C1 segment of cervical spinal cord (tissue), 14 donors: ENCODE results near the gene MCAM.
A peak's percentile ranks its signal among the peaks of the same experiment; 100 is the strongest.

ENCODE experiments used
- DNase-seq, 14 donors: peaks; one replicate each; lab custom pipeline; 2025; lab: John Stamatoyannopoulos, UW

The MCAM gene, protein sequence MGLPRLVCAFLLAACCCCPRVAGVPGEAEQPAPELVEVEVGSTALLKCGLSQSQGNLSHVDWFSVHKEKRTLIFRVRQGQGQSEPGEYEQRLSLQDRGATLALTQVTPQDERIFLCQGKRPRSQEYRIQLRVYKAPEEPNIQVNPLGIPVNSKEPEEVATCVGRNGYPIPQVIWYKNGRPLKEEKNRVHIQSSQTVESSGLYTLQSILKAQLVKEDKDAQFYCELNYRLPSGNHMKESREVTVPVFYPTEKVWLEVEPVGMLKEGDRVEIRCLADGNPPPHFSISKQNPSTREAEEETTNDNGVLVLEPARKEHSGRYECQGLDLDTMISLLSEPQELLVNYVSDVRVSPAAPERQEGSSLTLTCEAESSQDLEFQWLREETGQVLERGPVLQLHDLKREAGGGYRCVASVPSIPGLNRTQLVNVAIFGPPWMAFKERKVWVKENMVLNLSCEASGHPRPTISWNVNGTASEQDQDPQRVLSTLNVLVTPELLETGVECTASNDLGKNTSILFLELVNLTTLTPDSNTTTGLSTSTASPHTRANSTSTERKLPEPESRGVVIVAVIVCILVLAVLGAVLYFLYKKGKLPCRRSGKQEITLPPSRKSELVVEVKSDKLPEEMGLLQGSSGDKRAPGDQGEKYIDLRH

DNA sequence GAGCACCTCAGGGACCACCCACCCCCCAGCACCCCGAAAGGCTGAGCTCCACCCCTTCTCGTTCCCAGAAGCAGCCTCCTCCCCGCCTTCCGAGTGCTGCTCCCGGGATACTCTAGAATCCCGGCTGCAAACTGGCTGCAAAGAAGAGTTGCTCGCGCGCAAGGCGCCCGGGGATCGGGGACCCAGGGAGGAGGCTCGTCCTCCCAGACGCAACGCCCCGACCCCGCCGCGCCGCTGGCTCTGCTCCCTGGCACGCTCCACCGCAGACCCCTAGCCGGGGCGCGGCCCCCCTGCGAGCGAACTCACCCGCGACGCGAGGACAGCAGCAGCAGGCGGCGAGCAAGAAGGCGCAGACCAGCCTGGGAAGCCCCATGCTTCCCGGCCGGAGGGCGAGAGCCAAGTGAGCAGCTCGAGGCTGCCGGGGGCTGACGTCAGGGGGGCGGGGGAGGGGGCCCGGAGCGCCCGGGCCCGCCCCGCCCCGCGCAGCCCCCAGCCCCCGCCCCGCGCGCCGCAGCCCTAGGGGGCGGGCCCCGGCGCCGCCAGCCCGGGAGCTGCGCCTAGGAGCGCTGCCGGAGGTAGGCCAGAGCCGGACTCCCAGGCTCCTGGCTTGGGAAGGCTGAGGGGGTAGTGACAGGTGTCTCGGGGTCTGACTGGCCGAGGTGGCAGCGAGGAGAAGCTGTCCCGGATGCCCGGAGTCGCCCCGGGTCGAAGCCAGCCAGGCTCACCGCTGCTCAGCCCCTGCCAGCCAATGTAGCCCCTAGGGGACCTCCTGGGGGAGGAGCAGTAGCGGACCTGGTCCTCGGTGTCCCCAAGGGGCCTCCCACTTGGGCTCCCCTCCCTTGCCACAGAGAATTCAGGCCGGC lies at the start of gene MCAM:
MCAM (minus strand) TSS at position 402 of the 863 bp plus-strand sequence; CDS start at position 373, 29 bp downstream.
- peak in 6 of 14 donors; percentile 31 to 70 (median 50) for DNase-seq

DNA sequence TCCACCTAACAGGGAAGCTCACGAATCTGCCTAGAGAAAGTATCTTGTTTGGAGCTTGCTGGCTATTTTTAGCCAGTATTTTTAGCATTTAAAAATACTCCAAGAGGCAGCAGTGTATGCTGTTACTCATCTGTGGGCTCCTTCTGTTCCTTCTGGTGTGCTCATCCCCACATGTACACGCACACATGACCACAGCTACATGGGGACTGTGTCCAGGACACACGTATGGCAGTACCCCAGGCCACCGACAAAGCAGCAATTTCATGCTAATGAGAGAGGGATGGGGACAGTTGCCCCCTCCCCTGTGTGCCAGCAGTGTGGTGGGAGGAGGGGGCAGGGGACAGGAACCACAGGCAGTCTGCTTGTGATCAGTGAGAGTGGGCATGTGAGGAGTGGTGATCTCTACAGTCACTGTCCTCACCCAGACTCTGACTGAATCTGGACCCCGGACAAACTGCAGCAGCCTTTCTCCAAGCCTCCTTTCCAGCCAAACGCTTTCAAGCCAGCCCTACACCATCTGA lies 48.2 kb upstream of the MCAM start:
- DNase-seq: no peak

DNA sequence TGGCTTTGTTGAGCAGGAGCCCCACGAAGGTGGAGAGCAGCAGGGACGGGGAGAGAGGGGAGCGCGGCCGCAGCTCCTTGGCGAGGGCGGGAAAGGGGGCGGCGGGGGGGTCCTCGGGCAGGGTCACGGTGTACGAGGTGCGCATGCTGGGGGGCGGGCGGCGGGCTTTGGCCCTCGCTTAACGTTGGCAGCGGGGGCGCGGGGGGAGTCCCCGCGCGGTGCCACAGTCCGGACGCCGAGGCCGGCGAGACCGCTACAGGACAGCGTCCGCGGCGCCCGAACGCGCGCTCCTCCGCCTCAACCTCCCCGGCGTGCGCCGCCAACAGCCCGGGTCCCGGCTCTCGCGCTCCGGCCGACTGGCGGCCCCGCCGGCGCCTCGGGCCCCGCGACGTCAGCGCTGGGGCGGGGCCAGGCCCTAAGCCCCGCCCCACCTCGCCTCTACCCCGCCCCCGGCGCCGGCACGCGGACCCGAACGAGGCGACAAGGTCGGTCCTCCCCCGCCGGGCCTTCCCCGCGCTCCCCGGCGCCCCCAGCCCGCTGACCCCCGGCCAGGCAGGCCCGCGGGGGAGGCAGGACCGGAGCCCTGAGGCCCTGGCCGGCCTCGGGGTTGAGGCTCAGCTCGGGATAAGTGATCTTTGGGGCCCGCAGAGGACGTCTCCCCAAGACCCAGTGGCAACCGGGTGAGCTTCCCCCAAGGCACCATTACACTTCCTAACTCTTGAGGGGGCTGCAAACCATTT lies 47.1 kb upstream of the MCAM start:
- peak in 9 of 14 donors; percentile 25 to 71 (median 54) for DNase-seq

DNA sequence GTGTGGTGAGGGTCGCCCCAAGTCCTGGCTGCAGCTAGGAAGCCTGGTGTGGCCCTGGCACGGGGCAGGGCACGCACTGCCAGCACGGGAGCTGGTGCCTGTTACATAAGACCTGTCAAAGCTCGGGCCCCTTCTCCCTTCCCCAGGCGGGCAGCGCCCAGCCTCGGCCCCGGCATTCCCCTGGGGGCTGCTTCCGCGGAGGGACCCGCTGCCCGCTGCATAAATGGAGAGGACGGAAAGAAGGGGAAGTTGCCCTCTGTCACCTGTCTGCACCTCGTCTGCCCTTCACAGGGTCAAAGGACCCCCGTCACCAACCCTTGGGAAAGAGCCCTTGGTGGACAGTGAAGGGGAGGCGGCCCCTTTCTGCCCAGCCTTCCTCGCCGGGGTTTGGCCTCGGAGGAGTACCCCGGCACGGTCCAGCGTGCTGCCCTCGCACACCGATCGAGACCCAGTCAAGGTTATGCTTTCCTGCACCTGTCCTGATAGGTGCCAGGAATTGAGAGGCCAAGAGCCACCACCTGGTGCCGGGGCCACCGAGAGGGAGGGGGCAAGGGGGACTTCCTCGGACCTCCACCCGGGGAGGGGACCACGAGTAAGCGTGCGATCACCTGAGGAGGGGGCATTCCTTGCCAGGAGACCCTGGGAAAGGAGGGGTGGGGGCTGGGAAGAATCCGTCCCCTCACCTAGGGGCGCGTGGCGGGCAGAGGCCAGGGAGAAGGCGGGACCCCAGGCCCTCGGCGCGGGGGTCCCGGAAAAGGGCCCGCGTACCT lies 46.3 kb upstream of the MCAM start:
- peak in 4 of 14 donors; percentile 34 to 88 (median 48) for DNase-seq

DNA sequence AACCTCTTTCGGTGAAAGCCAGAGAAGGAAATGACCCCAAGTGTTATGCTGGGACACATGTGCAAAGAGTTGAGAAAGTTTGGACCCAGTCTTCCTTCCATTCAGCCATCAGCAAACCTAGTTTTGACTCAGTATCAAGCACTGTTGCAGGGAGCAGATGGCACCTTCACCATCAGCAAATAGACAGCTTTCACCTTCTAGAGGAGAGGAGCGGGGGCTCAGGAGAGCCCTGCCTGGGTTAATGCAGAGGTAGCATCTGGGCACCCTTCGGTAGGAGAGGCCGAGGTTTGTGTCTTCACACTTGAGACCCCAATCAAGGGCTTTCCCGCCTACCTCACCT lies 45.8 kb upstream of the MCAM start:
- DNase-seq: peak in 1 of 14 donors; percentile 88

DNA sequence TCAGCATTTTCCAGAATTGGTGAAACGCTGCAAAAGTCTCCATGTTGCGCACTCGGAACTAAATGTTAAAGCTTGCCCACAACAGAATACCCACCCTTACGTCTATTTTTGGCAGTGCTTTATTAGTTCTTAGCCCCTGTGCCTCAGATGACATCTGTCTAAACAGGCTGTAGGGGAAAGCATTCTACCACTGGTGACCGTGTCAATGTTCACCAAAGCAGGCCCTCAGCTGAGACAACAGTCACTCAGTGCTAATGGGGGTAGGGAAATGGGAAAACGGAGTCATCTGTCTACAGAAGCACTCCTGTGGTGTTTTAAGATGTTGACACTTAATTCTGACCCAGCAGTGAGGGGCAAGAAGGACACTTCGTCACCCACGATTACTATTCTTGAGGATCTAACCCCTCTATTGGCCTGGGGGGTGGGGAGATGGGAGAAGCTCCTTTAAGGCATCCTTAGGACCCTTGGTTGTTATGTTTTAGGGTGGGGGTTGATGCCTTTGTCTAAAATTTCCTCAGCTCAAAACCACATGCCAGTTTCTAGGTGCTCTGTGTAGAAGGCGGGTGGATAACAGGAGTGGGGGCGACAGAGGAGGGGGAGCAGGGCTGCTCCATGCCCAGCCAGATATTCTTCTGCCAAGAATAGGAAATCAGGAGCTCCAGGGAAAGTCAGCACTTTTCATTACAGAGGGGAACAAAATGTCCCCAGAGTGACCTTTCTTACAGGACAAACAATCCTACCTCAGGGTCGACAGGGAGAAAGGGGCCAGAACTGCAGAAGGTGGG lies 45.2 kb upstream of the MCAM start:
- DNase-seq: peak in 1 of 14 donors; percentile 58

DNA sequence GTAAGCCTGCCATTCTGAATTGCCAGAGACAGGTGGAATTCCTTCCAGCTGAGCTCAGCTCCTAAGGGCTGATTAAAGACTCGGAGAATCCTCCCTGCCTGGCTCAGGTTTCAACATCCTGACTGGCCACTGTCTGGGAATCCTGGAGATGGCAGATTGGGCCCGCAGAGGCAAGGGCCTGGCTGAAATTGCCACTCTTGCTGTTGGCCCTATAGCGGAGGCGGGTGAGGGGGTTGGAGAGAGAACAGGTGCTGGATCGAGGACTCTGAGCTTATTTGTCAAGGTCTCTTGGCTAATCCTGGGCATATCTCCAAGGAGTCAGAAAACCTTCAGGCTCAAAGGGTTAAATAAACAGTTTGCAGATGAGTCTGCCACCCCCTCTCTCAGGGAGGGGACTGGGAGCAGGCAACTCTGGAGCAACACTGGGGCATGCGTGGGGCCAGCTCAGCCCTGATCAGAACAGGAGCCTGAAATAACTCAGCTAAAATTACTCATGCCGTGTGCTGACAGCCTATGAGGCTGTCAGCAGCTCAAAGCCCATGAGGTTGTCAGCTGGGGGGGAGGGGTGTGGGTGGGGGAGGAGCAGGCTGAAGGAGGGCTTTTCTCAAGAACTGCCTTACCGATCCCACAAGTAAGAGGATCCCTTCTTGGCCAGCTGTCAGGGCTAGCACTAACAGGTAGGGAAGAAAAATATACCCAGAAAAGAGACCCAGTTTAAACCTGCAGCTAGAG lies 44.3 kb upstream of the MCAM start:
- peak in 6 of 14 donors; percentile 28 to 82 (median 50) for DNase-seq

DNA sequence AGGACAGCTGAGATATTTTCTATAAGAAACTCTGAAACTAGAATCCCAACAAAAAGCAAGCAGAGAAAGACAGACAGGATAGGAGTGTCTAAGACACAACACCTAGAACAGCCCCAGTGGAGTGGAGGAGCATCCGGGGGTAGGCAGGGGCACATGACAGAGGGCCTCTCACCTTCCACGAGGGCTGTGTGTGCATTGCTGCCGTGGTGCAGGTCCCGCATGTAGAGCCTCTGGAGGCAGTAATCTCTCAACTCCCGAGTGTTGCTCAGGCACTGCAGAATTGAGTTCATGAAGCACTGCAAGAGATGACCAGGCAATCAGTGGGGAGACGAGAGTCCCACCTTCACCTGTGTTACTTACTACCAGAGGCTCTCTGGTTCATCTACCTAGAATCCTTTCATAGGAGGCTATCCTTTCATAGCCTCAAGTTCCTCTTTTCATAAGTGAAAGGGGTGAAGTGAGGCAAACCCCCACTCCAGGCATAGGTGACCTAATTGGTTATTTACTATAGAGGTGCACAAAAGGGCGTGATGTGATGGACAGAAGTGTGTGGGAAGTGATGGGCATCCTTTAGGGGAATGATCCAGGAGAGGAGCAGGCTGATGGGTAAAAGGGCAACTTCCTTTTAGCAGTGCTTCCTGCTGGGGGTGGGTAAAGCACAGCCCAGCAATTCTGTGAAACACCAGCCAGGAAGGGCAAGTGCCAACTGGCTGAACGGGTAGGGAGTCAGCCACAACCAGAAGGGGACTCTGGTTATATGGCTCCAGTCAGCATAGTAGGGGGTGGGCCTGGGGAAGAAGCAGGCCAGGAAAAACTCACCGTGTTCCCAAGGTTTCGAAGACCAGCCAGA lies 42.7 kb upstream of the MCAM start:
- peak in 1 of 14 donors; percentile 24 for DNase-seq

DNA sequence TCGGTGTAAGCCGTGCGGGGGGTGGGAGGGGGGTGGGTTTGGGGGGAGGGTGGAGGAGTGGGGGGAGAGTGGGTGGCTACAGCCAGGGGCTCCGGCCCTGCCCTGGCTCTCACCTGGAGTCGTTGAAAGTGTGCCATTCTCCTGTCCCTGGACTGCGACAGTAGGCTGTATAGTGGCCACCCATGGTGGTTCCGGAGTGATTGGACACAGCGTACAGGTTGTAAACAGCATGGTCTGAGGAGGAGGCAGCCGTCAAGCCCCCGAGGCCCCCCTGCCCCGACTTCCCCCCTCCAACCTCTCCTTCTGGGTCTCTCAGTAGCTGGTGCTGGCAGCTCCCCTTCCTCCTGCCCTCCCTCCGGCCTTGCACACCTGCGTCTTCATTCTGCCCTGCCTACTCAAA lies 40.1 kb upstream of the MCAM start:
- no peak for DNase-seq

DNA sequence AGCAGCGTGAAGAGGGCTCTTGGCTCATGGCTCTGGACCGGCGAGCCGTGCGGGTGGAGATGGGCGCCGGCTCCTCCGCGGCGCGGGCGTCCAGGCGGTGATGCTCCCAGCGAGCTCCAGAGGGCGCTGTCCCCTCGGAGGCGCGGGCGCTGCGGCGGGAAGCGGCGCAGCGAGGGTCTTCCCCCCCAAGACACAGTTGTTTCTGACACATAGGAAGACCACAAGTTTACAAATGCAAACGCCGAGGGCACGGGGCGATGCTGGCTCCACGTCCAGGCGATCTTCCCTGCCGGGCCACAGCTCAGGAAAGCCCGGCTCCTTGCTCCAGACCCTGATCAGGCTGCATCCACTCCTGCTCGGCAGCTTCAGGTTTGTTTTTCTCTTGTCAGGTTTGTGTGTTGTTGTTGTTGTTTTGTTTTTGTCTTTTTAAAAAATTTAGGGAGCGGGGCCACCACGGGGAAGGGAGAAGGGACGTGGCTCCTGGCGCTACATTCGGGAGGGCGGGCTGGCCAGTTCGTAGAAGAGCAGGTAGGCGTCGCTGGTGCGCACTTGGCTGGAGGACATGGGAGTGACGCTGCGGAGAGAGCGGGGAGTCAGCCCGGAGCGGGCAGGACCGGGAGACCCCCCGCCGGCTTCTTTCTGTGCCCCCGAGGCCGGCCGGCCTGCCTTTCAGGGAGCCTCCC lies 39.6 kb upstream of the MCAM start:
- peak in 11 of 14 donors; percentile 33 to 74 (median 56) for DNase-seq

DNA sequence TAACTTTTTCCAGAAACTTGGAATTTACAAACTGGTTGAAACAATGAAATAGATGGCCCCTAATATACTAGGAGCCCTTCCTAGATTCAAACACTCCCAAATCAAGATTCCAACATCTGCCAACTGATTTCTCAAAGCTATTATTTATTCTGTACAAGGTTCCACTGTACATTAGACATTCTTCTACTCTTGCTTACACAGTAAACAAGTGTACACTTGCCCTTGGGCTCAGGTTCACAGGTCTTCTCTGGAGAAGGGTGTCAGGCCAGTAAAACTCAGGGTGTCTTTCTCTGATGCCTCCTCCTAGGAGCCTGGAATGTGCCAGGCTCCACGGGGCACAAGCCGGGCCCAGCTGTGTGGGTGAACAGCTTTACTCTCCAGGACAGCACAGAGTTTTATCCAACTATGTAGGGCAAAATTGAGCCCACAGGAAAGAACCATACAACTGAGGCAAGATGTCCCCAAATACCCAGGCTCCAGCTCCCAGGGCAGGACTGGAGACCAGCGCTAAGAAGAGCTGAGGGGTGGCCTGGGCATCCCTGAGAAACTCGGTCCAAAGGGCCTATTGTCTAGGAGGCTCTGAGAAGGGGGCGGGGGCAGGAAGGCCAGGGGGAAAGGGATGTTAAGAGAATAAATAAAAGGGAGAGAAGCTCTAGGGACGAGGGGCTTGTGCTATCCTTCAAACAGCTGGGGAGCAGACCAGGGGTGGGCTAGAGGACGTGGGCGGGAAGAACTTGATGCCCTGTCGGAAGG lies 38.3 kb upstream of the MCAM start:
- no peak for DNase-seq

DNA sequence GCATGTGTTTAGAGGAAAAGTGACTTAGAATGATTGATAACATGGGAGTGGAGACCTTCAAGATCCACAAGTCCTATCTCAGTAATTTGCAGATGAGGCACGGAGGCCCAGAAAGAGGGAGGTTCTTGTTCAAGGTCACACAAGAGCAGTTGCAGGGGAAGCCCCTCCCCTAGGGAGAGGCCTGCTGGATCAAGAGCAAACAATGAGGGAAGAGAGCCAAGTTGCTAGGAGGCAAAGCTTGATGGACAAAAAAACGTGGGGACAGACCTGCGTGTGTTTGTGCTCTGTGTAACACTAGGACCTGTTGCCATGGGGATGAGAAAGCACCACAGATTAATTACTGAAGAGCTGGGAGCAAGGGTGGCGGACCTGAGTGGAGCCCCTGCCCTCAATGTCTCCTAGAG lies 35.9 kb upstream of the MCAM start:
- peak in 1 of 14 donors; percentile 33 for DNase-seq

DNA sequence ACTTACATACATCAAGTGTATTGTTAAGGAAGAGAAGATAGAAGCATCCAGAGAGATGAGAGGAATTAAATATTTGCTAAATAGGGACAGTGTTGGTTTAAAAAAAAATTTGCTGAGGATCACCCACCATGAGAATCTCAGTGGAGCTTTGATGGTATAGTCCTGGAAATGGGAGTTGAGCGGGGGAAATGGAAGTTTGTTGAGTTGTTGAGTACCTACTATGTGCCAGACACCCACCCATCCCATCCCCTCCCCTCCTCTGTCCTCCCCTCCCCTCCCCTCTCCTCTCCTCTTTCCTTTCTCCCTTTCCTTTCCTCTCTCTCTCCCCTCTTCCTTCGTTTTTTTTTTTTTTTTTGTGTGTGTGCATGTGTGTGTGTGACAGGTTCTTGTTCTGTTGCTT lies 34.3 kb upstream of the MCAM start:
- no peak for DNase-seq

DNA sequence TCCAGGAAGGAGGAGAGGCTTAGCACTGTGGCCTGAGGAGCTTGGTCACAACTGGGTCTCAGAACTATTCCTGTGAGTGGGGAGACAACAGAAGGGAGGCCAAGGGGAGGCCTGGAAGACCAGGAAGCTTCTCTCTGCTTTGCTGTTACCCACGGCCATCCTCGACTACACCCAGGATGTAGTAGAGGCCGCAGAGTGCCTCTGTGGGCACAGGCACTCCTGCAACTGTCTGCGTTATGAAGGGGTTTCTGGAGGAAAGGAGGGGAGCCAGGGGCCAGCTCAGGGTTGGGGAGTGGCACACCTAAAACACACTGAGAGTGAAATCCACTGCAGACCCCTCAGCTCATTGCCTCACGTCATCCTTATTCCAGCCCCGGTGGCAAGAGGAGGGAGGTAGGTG lies 33.4 kb upstream of the MCAM start:
- no peak for DNase-seq

DNA sequence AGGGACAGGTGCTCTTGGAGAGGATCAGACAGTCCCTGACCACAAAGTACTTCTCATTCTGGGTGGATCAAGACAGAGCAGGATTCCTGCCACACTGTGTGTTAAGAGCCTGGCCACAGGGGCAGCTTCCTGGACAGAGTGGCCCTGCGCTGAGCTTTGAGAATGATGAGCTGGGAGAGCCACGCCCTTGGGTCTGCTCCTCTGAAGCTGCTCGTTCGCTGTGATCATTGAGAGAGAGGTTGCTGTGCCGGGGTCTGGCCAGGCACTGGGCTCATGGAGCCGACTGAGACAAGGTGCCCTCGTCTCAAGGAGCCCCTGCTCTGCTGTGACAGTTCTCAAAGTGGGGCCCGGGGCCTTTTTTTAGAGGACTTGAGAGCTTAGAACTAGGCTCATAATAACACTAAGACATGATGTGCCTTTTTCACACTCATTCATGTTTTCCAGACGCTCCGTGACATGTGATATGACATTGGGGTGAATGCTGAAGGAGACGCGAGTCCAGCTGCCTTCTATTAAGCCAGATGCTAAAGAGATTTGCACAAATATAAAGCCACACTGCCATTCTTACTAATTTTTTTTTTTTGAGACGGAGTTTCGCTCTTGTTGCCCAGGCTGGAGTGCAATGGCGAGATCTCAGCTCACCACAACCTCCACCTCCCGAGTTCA lies 31.1 kb upstream of the MCAM start:
- DNase-seq: no peak

DNA sequence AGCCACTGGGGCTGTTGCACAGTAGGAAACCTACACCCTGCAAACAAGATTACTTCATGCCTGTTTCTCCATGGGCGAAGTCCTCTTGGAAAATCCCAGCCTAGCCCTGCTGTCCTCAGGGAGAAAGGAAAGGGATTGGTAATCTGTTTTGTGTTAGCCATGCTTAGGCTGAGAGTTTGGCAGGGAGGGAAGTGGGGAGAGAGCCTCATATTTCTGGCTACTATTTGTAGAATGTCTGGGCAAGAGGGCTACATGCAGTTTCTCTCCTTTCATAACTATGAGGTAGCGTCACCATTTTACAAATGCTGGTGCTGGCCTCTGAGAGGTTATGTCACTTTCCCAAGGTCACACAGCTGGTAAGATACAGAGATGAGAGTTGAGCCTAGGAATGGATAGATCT lies 30.3 kb upstream of the MCAM start:
- no peak for DNase-seq
